K562 (cell line): Measurements from ENCODE around the gene PLOD1. TPM values are rescaled to one million over a fixed set of nuclear protein-coding genes. Genes with fewer than 3 reads are reported as not detected.

Experiments used
- CBX8 ChIP-seq: fragments of 200-600 bp; sonication (generic); IDR thresholded peaks from 2 replicates; pipeline ENCODE4 v1.6.1; 2012; ENCODE audit warnings: borderline replicate concordance, mixed run types, low read depth, mild to moderate bottlenecking, moderate library complexity, mixed read lengths, low read length, control low read depth, inconsistent platforms; ENCODE audit not compliant: poor library complexity, severe bottlenecking; ENCODE audit errors: extremely low read depth
- CTBP1 ChIP-seq: fragments of 450-650 bp; IDR thresholded peaks from 2 replicates; pipeline ENCODE4 v1.6.1; 2016; ENCODE audit warnings: borderline replicate concordance
- NCOR1 ChIP-seq: fragments of 450-650 bp; IDR thresholded peaks from 2 replicates; pipeline ENCODE4 v1.6.1; 2016; ENCODE audit warnings: mild to moderate bottlenecking, moderate library complexity
- NFIC ChIP-seq: fragments of 450-650 bp; IDR thresholded peaks from 2 replicates; pipeline ENCODE4 v1.6.1; 2017; ENCODE audit warnings: mild to moderate bottlenecking, inconsistent platforms
- NR2C1 ChIP-seq, 2 experiments: fragments of 450-650 bp; IDR thresholded peaks; 2 replicates each; pipeline ENCODE4 v1.6.1; 2017; ENCODE audit warnings: mild to moderate bottlenecking in 2 of 2, antibody characterized with exemption in 1 of 2, inconsistent platforms in 1 of 2, missing compliant biosample characterization in 1 of 2, missing genetic modification characterization in 1 of 2
- PHB2 ChIP-seq: fragments of 450-650 bp; IDR thresholded peaks from 2 replicates; pipeline ENCODE4 v1.6.1; 2017; ENCODE audit warnings: low read depth
- PRPF4 ChIP-seq: fragments of 200-400 bp; formaldehyde crosslinking; IDR thresholded peaks from one replicate; pipeline ENCODE4 v1.6.1; 2017; ENCODE audit warnings: low read length, low read depth, mild to moderate bottlenecking; ENCODE audit not compliant: insufficient read depth, poor library complexity, severe bottlenecking
- STAT5A ChIP-seq: IDR thresholded peaks from 2 replicates; pipeline ENCODE4 v1.6.1; 2012; ENCODE audit warnings: low read length, inconsistent platforms, borderline replicate concordance
- ZNF324 ChIP-seq: fragments of 250-450 bp; sonication (Bioruptor Pico); IDR thresholded peaks from 2 replicates; pipeline ENCODE4 v1.4.0; 2020; ENCODE audit warnings: mild to moderate bottlenecking
- polyA plus RNA-seq, 8 experiments: library from polyadenylated mRNA; depleted of rRNA in 4 of 8; stranded (reverse) in 5 of 8; unstranded in 3 of 8; fragments of >200 nt; fragmentation: Nextera tagmentation in 2 of 8; fragmentation: Illumina TruSeq in 1 of 8; extraction: Ambion mirVana in 2 of 8; extraction: Trizol in 1 of 8; gene quantifications; 2 replicates each; pipeline versions ENCODE4 v1.2.1 to v1.2.3, GENCODE V29; 2011 to 2014; ENCODE audit warnings: inconsistent platforms in 1 of 8, missing spikeins in 1 of 8
- total RNA-seq, 7 experiments: library from RNA; depleted of rRNA in 6 of 7; stranded (reverse); fragments of >200 nt in 6 of 7; fragmentation: Illumina TruSeq in 2 of 7; extraction: Trizol in 2 of 7; gene quantifications; 2 replicates each; pipeline versions ENCODE4 v1.2.1 to v1.2.3, GENCODE V29; 2011 to 2021; ENCODE audit warnings: low replicate concordance in 1 of 7
- TF ChIP-seq, protein P1 (sequence below): fragments of 450-650 bp; formaldehyde crosslinking; IDR thresholded peaks from 2 replicates; pipeline ENCODE4 v1.4.0; 2020; ENCODE audit warnings: mild to moderate bottlenecking, moderate library complexity
- TF ChIP-seq, protein P2 (sequence below): fragments of 250-450 bp; sonication (Bioruptor Pico); IDR thresholded peaks from 2 replicates; pipeline ENCODE4 v1.5.0; 2021; ENCODE audit warnings: mild to moderate bottlenecking, borderline replicate concordance
- TF ChIP-seq, protein P3 (sequence below): fragments of 250-450 bp; sonication (Bioruptor Pico); IDR thresholded peaks from 2 replicates; pipeline ENCODE4 v1.5.0; 2021
- TF ChIP-seq, protein P4 (sequence below), 2 experiments: IDR thresholded peaks; 2 replicates each; pipeline ENCODE4 v1.6.1; 2012; ENCODE audit warnings: improper control_type of control experiment in 2 of 2, low read depth in 2 of 2, low read length in 2 of 2, borderline replicate concordance in 1 of 2
- TF ChIP-seq, protein P5 (sequence below): fragments of 250-450 bp; sonication (Bioruptor Pico); IDR thresholded peaks from 2 replicates; pipeline ENCODE4 v1.4.0; 2020; ENCODE audit warnings: mild to moderate bottlenecking
- TF ChIP-seq, protein P6 (sequence below): fragments of 450-650 bp; IDR thresholded peaks from 2 replicates; pipeline ENCODE4 v1.6.1; 2017; ENCODE audit warnings: antibody characterized with exemption

Gene PLOD1
- total and polyA plus RNA-seq, 9 of the 15 experiments (the other 6 are each of a cell fraction or from before 2014, with no cell fraction given) = 16.6 to 90.8 (median 52.7) TPM

DNA sequence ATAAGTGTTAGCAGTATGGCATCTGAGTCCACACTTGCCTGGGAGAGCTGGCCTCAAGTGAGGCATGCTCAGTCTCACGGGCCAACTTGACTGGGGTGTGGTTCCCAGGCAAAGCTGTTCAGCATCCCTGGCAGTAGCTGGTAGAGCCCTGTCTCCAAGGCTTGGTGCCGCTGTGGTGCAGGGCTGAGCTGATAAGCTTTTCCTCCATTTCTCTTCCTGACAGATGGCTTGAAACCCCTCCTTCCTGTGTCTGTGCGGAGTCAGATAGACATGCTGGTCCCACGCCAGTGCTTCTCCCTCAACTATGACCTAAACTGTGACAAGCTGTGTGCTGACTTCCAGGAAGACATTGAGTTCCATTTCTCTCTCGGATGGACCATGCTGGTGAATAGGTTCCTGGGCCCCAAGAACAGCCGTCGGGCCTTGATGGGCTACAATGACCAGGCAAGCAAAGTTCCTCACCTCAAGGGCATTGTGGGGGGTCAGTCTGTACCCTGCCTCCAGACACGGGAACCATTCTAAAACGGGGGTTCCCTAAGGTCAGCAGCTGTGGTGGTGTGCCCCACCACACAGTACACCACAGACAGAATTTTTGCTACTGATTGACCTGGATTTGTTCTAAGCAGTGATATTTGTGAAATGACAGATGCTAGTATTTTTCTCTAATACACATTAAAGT lies 71.1 kb downstream of the PLOD1 start (continued):
- peak; percentile 97 for TF ChIP-seq NCOR1
- TF ChIP-seq NR2C1 (IDR thresholded peaks at IDR 0.05) = peak; percentile 81
- TF ChIP-seq NR2C1 (tag; IDR thresholded peaks at IDR 0.05) = peak; percentile 84
- TF ChIP-seq, protein P1, sequence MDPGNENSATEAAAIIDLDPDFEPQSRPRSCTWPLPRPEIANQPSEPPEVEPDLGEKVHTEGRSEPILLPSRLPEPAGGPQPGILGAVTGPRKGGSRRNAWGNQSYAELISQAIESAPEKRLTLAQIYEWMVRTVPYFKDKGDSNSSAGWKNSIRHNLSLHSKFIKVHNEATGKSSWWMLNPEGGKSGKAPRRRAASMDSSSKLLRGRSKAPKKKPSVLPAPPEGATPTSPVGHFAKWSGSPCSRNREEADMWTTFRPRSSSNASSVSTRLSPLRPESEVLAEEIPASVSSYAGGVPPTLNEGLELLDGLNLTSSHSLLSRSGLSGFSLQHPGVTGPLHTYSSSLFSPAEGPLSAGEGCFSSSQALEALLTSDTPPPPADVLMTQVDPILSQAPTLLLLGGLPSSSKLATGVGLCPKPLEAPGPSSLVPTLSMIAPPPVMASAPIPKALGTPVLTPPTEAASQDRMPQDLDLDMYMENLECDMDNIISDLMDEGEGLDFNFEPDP = no peak
- TF ChIP-seq, protein P2, sequence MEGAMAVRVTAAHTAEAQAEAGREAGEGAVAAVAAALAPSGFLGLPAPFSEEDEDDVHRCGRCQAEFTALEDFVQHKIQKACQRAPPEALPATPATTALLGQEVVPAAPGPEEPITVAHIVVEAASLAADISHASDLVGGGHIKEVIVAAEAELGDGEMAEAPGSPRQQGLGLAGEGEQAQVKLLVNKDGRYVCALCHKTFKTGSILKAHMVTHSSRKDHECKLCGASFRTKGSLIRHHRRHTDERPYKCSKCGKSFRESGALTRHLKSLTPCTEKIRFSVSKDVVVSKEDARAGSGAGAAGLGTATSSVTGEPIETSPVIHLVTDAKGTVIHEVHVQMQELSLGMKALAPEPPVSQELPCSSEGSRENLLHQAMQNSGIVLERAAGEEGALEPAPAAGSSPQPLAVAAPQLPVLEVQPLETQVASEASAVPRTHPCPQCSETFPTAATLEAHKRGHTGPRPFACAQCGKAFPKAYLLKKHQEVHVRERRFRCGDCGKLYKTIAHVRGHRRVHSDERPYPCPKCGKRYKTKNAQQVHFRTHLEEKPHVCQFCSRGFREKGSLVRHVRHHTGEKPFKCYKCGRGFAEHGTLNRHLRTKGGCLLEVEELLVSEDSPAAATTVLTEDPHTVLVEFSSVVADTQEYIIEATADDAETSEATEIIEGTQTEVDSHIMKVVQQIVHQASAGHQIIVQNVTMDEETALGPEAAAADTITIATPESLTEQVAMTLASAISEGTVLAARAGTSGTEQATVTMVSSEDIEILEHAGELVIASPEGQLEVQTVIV = no peak
- peak; percentile 93 for TF ChIP-seq CTBP1
- TF ChIP-seq, protein P3, sequence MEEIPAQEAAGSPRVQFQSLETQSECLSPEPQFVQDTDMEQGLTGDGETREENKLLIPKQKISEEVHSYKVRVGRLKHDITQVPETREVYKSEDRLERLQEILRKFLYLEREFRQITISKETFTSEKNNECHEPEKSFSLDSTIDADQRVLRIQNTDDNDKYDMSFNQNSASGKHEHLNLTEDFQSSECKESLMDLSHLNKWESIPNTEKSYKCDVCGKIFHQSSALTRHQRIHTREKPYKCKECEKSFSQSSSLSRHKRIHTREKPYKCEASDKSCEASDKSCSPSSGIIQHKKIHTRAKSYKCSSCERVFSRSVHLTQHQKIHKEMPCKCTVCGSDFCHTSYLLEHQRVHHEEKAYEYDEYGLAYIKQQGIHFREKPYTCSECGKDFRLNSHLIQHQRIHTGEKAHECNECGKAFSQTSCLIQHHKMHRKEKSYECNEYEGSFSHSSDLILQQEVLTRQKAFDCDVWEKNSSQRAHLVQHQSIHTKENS (CRISPR knock-in tag) = no peak
- peak; percentile 89 for TF ChIP-seq STAT5A
- TF ChIP-seq PHB2 = peak; percentile 80; the same call in 1 of the 2 replicates
- TF ChIP-seq, protein P4, sequence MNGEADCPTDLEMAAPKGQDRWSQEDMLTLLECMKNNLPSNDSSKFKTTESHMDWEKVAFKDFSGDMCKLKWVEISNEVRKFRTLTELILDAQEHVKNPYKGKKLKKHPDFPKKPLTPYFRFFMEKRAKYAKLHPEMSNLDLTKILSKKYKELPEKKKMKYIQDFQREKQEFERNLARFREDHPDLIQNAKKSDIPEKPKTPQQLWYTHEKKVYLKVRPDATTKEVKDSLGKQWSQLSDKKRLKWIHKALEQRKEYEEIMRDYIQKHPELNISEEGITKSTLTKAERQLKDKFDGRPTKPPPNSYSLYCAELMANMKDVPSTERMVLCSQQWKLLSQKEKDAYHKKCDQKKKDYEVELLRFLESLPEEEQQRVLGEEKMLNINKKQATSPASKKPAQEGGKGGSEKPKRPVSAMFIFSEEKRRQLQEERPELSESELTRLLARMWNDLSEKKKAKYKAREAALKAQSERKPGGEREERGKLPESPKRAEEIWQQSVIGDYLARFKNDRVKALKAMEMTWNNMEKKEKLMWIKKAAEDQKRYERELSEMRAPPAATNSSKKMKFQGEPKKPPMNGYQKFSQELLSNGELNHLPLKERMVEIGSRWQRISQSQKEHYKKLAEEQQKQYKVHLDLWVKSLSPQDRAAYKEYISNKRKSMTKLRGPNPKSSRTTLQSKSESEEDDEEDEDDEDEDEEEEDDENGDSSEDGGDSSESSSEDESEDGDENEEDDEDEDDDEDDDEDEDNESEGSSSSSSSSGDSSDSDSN (IDR thresholded peaks at IDR 0.05; ENCODE audit: borderline replicate concordance in 1 of 2, low read depth in 2 of 2, low read length in 2 of 2) = peak in 1 of 2 experiments; percentile 64; a peak in 2 of 4 replicates
- TF ChIP-seq, protein P5, sequence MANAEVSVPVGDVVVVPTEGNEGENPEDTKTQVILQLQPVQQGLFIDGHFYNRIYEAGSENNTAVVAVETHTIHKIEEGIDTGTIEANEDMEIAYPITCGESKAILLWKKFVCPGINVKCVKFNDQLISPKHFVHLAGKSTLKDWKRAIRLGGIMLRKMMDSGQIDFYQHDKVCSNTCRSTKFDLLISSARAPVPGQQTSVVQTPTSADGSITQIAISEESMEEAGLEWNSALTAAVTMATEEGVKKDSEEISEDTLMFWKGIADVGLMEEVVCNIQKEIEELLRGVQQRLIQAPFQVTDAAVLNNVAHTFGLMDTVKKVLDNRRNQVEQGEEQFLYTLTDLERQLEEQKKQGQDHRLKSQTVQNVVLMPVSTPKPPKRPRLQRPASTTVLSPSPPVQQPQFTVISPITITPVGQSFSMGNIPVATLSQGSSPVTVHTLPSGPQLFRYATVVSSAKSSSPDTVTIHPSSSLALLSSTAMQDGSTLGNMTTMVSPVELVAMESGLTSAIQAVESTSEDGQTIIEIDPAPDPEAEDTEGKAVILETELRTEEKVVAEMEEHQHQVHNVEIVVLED (CRISPR knock-in tag) = no peak
- TF ChIP-seq CBX8 = no peak
- peak; percentile 96 for TF ChIP-seq NFIC
- no peak for TF ChIP-seq ZNF324 (CRISPR knock-in tag)
- TF ChIP-seq, protein P6, sequence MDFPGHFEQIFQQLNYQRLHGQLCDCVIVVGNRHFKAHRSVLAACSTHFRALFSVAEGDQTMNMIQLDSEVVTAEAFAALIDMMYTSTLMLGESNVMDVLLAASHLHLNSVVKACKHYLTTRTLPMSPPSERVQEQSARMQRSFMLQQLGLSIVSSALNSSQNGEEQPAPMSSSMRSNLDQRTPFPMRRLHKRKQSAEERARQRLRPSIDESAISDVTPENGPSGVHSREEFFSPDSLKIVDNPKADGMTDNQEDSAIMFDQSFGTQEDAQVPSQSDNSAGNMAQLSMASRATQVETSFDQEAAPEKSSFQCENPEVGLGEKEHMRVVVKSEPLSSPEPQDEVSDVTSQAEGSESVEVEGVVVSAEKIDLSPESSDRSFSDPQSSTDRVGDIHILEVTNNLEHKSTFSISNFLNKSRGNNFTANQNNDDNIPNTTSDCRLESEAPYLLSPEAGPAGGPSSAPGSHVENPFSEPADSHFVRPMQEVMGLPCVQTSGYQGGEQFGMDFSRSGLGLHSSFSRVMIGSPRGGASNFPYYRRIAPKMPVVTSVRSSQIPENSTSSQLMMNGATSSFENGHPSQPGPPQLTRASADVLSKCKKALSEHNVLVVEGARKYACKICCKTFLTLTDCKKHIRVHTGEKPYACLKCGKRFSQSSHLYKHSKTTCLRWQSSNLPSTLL = no peak
- no peak for TF ChIP-seq PRPF4
